GM23338 (cell line): Measurements from ENCODE around the gene LAP3. TPM values are rescaled to one million over a fixed set of nuclear protein-coding genes. Genes with fewer than 3 reads are reported as not detected.

Source experiments
- ATAC-seq: fragments of 200-7000 bp; cut with Tn5 transposase; 3 replicates; pipeline ENCODE4 v1.9.1; 2020
- DNase-seq: peaks from one replicate; pipeline ENCODE4 v3.0.0-alpha.2; 2015; ENCODE audit warnings: low spot score
- H2AFZ ChIP-seq: fragments of 200-600 bp; sonication (generic); 2 replicates; pipeline ENCODE4 v1.8.0; 2016; ENCODE audit warnings: antibody characterized with exemption, mild to moderate bottlenecking, moderate library complexity
- H3F3A ChIP-seq: fragments of 200-600 bp; sonication (generic); replicated peaks from 2 replicates; pipeline ENCODE4 v1.8.0; 2017; ENCODE audit warnings: antibody characterized with exemption, mixed run types, low read depth
- H3K27ac ChIP-seq: fragments of 200-600 bp; sonication (generic); 2 replicates; pipeline ENCODE4 v1.6.1; 2016; ENCODE audit warnings: low read depth
- H3K27me3 ChIP-seq: fragments of 200-600 bp; sonication (generic); 2 replicates; pipeline ENCODE4 v1.8.0; 2016; ENCODE audit warnings: mild to moderate bottlenecking, mixed run types, moderate library complexity; ENCODE audit not compliant: insufficient read depth
- H3K36me3 ChIP-seq: fragments of 200-600 bp; sonication (generic); 2 replicates; pipeline ENCODE4 v1.8.0; 2016; ENCODE audit warnings: mild to moderate bottlenecking; ENCODE audit not compliant: insufficient read depth
- H3K4me1 ChIP-seq: fragments of 200-600 bp; sonication (generic); 2 replicates; pipeline ENCODE4 v1.8.0; 2016; ENCODE audit warnings: mild to moderate bottlenecking, moderate library complexity; ENCODE audit not compliant: insufficient read depth
- H3K4me2 ChIP-seq: fragments of 200-600 bp; sonication (generic); 2 replicates; pipeline ENCODE4 v1.7.1; 2017; ENCODE audit warnings: mixed run types
- H3K4me3 ChIP-seq: fragments of 200-600 bp; sonication (generic); 2 replicates; pipeline ENCODE4 v1.6.1; 2016; ENCODE audit warnings: mixed run types
- H3K79me2 ChIP-seq: fragments of 200-600 bp; sonication (generic); replicated peaks from 2 replicates; pipeline ENCODE4 v1.8.0; 2017; ENCODE audit warnings: mild to moderate bottlenecking; ENCODE audit not compliant: insufficient read depth
- H3K9me2 ChIP-seq: fragments of 200-600 bp; sonication (generic); 2 replicates; pipeline ENCODE4 v1.8.0; 2017; ENCODE audit not compliant: insufficient read depth
- H4K20me1 ChIP-seq: fragments of 200-600 bp; sonication (generic); replicated peaks from 2 replicates; pipeline ENCODE4 v1.8.0; 2017; ENCODE audit warnings: mild to moderate bottlenecking; ENCODE audit not compliant: insufficient read depth
- H3K27ac Mint-ChIP-seq: 2 replicates; pipeline ENCODE4 v1.8.0; 2020; ENCODE audit warnings: inconsistent platforms, mild to moderate bottlenecking, moderate library complexity, mixed read lengths
- H3K27me3 Mint-ChIP-seq: 3 replicates; pipeline ENCODE4 v1.8.0; 2022; ENCODE audit warnings: low read depth, mild to moderate bottlenecking, moderate library complexity, mixed read lengths, inconsistent platforms; ENCODE audit not compliant: insufficient read depth, poor library complexity
- H3K36me3 Mint-ChIP-seq: 3 replicates; pipeline ENCODE4 v1.8.0; 2021; ENCODE audit warnings: low read depth, mild to moderate bottlenecking, inconsistent platforms, moderate library complexity, mixed read lengths
- H3K4me1 Mint-ChIP-seq: 3 replicates; pipeline ENCODE4 v1.8.0; 2020; ENCODE audit warnings: mild to moderate bottlenecking, inconsistent platforms, mixed read lengths
- H3K4me3 Mint-ChIP-seq: 3 replicates; pipeline ENCODE4 v1.8.0; 2021; ENCODE audit warnings: moderate library complexity, mild to moderate bottlenecking, inconsistent platforms, mixed read lengths
- H3K9me3 Mint-ChIP-seq: 3 replicates; pipeline ENCODE4 v1.8.0; 2020; ENCODE audit warnings: moderate library complexity, mild to moderate bottlenecking, inconsistent platforms, mixed read lengths
- CREB1 ChIP-seq: fragments of 250-450 bp; sonication (Bioruptor Pico); IDR thresholded peaks from 2 replicates; pipeline ENCODE4 v1.5.0; 2020; ENCODE audit warnings: low read depth, mild to moderate bottlenecking, moderate library complexity
- CTCF ChIP-seq, 2 experiments: fragments of 200-600 bp in 1 of 2; sonication (generic) in 1 of 2; conservative IDR thresholded peaks; 2 replicates each; pipeline versions ENCODE4 v1.5.1 to v1.6.1; 2016 to 2017; ENCODE audit warnings: antibody characterized with exemption in 2 of 2, low read depth in 2 of 2, mild to moderate bottlenecking in 2 of 2, moderate library complexity in 1 of 2
- ETS1 ChIP-seq: IDR thresholded peaks from 2 replicates; pipeline ENCODE4 v1.6.1; 2016; ENCODE audit warnings: antibody characterized with exemption
- EZH2 ChIP-seq: fragments of 200-600 bp; sonication (generic); IDR thresholded peaks from one replicate; pipeline ENCODE4 v1.8.0; 2017; ENCODE audit warnings: antibody characterized with exemption, mild to moderate bottlenecking, low read depth; ENCODE audit not compliant: unreplicated experiment
- EZH2phosphoT487 ChIP-seq: fragments of 200-600 bp; sonication (generic); IDR thresholded peaks from one replicate; pipeline ENCODE4 v1.8.1; 2018; ENCODE audit warnings: antibody characterized with exemption; ENCODE audit not compliant: unreplicated experiment
- JUNB ChIP-seq: IDR thresholded peaks from one replicate; pipeline ENCODE4 v1.6.1; 2016; ENCODE audit warnings: antibody characterized with exemption; ENCODE audit not compliant: unreplicated experiment
- NANOG ChIP-seq: IDR thresholded peaks from 2 replicates; pipeline ENCODE4 v1.6.1; 2016; ENCODE audit warnings: antibody characterized with exemption, borderline replicate concordance
- POLR2AphosphoS5 ChIP-seq: IDR thresholded peaks from 2 replicates; pipeline ENCODE4 v1.6.1; 2016; ENCODE audit warnings: antibody characterized with exemption, low read depth
- REST ChIP-seq: IDR thresholded peaks from one replicate; pipeline ENCODE4 v1.6.1; 2018; ENCODE audit warnings: antibody characterized with exemption; ENCODE audit not compliant: unreplicated experiment
- STAT1 ChIP-seq: IDR thresholded peaks from one replicate; pipeline ENCODE4 v1.6.1; 2016; ENCODE audit warnings: antibody characterized with exemption; ENCODE audit not compliant: unreplicated experiment
- ZNF114 ChIP-seq: fragments of 250-450 bp; sonication (Bioruptor Pico); IDR thresholded peaks from 2 replicates; pipeline ENCODE4 v1.5.0; 2020; ENCODE audit warnings: mild to moderate bottlenecking, moderate library complexity
- ZNF331 ChIP-seq: fragments of 250-450 bp; sonication (Bioruptor Pico); IDR thresholded peaks from 2 replicates; pipeline ENCODE4 v1.5.0; 2020; ENCODE audit warnings: low read depth, mild to moderate bottlenecking, moderate library complexity
- polyA plus RNA-seq: library from polyadenylated mRNA; unstranded; fragments of >200 nt; fragmentation: Nextera tagmentation; extraction: Ambion mirVana; gene quantifications from 2 replicates; pipeline ENCODE4 v1.2.1, GENCODE V29; 2016
- total RNA-seq: library from RNA; depleted of rRNA; stranded (reverse); fragments of >200 nt; shearing (Covaris generic); gene quantifications from 2 replicates; pipeline ENCODE4 v1.2.3, GENCODE V29; 2014
- TF ChIP-seq, protein P1 (sequence below): fragments of 250-450 bp; sonication (Bioruptor Pico); IDR thresholded peaks from 2 replicates; pipeline ENCODE4 v1.5.0; 2020; ENCODE audit warnings: mild to moderate bottlenecking, moderate library complexity

Gene LAP3
- total and polyA plus RNA-seq, 2 experiments from 2014 or later = 28.6 to 63.6 TPM

GRCh38 chr4:17534705-17535104 is 42.3 kb upstream of the LAP3 start:
- DNase-seq (no peak), ATAC-seq (no peak)
- no peaks in the 10 kb centered on the region for H3K36me3 Mint-ChIP-seq
- peaks cover 1% of the 10 kb centered on the region for H3K27me3 Mint-ChIP-seq
- H3K27ac Mint-ChIP-seq = no peak overlapping the region
- Histone ChIP-seq H3K9me2 (no peaks in the 10 kb centered on the region), H3K4me2 (no peak overlapping the region), H2AFZ (no peak overlapping the region), H3F3A (no peaks in the 10 kb centered on the region), H3K79me2 (no peaks in the 10 kb centered on the region), H3K27ac (no peak overlapping the region), H4K20me1 (no peaks in the 10 kb centered on the region), H3K36me3 (no peaks in the 10 kb centered on the region), H3K27me3 (no peaks in the 10 kb centered on the region), H3K4me1 (no peaks in the 10 kb centered on the region), H3K4me3 (no peak overlapping the region)
- no peaks in the 10 kb centered on the region for H3K9me3 Mint-ChIP-seq
- no peak overlapping the region for H3K4me3 Mint-ChIP-seq
- H3K4me1 Mint-ChIP-seq = no peaks in the 10 kb centered on the region
- TF ChIP-seq STAT1 (no peak), JUNB (no peak), ZNF114 (CRISPR knock-in tag) (no peak), EZH2 (no peak), NANOG (no peak), EZH2phosphoT487 (no peak), ZNF331 (no peak), REST (no peak), CREB1 (CRISPR knock-in tag) (no peak), POLR2AphosphoS5 (no peak), CTCF (conservative IDR thresholded peaks at IDR 0.05; ENCODE audit: low read depth in 2 of 2) (no peak), ETS1 (no peak)
- TF ChIP-seq, protein P1, sequence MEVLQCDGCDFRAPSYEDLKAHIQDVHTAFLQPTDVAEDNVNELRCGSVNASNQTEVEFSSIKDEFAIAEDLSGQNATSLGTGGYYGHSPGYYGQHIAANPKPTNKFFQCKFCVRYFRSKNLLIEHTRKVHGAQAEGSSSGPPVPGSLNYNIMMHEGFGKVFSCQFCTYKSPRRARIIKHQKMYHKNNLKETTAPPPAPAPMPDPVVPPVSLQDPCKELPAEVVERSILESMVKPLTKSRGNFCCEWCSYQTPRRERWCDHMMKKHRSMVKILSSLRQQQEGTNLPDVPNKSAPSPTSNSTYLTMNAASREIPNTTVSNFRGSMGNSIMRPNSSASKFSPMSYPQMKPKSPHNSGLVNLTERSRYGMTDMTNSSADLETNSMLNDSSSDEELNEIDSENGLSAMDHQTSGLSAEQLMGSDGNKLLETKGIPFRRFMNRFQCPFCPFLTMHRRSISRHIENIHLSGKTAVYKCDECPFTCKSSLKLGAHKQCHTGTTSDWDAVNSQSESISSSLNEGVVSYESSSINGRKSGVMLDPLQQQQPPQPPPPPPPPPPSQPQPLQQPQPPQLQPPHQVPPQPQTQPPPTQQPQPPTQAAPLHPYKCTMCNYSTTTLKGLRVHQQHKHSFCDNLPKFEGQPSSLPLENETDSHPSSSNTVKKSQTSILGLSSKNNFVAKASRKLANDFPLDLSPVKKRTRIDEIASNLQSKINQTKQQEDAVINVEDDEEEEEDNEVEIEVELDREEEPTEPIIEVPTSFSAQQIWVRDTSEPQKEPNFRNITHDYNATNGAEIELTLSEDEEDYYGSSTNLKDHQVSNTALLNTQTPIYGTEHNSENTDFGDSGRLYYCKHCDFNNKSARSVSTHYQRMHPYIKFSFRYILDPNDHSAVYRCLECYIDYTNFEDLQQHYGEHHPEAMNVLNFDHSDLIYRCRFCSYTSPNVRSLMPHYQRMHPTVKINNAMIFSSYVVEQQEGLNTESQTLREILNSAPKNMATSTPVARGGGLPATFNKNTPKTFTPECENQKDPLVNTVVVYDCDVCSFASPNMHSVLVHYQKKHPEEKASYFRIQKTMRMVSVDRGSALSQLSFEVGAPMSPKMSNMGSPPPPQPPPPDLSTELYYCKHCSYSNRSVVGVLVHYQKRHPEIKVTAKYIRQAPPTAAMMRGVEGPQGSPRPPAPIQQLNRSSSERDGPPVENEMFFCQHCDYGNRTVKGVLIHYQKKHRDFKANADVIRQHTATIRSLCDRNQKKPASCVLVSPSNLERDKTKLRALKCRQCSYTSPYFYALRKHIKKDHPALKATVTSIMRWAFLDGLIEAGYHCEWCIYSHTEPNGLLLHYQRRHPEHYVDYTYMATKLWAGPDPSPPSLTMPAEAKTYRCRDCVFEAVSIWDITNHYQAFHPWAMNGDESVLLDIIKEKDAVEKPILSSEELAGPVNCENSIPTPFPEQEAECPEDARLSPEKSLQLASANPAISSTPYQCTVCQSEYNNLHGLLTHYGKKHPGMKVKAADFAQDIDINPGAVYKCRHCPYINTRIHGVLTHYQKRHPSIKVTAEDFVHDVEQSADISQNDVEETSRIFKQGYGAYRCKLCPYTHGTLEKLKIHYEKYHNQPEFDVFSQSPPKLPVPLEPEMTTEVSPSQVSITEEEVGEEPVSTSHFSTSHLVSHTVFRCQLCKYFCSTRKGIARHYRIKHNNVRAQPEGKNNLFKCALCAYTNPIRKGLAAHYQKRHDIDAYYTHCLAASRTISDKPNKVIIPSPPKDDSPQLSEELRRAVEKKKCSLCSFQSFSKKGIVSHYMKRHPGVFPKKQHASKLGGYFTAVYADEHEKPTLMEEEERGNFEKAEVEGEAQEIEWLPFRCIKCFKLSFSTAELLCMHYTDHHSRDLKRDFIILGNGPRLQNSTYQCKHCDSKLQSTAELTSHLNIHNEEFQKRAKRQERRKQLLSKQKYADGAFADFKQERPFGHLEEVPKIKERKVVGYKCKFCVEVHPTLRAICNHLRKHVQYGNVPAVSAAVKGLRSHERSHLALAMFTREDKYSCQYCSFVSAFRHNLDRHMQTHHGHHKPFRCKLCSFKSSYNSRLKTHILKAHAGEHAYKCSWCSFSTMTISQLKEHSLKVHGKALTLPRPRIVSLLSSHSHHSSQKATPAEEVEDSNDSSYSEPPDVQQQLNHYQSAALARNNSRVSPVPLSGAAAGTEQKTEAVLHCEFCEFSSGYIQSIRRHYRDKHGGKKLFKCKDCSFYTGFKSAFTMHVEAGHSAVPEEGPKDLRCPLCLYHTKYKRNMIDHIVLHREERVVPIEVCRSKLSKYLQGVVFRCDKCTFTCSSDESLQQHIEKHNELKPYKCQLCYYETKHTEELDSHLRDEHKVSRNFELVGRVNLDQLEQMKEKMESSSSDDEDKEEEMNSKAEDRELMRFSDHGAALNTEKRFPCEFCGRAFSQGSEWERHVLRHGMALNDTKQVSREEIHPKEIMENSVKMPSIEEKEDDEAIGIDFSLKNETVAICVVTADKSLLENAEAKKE (CRISPR knock-in tag) = no peak
